HG03196 (cell line): ENCODE data around the gene KIAA0232.
"Not testable (repeated sequence)": the region's sequence is repeated elsewhere in the genome, so short reads cannot be mapped to it uniquely, and the experiment has no call there.

Experiments
- ATAC-seq: cut with Tn5 transposase; IDR thresholded peaks from one replicate; pipeline ENCODE4 v1.9.1; 2021; ENCODE audit not compliant: unreplicated experiment

The KIAA0232 gene

DNA sequence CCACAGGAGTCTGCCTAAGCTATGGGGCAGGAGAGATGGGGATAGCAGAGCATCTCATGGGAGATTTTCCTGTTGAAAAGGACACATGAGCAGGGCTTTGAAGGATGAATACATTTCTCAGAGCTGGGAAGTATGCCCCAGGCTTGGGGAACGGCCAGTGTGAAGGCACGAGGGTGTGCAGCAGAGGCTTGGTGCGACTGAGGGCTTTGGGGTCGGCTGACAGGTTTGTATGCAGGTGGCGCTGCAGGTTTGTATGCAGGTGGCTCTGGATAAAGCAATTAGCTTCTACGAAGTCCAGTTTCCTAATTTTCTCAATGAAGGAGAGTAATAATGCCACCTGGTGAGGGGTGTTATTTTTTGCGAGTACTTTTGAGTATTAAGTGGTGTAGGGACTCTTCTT lies 6.8 kb upstream of the KIAA0232 start:
- no peak for ATAC-seq

DNA sequence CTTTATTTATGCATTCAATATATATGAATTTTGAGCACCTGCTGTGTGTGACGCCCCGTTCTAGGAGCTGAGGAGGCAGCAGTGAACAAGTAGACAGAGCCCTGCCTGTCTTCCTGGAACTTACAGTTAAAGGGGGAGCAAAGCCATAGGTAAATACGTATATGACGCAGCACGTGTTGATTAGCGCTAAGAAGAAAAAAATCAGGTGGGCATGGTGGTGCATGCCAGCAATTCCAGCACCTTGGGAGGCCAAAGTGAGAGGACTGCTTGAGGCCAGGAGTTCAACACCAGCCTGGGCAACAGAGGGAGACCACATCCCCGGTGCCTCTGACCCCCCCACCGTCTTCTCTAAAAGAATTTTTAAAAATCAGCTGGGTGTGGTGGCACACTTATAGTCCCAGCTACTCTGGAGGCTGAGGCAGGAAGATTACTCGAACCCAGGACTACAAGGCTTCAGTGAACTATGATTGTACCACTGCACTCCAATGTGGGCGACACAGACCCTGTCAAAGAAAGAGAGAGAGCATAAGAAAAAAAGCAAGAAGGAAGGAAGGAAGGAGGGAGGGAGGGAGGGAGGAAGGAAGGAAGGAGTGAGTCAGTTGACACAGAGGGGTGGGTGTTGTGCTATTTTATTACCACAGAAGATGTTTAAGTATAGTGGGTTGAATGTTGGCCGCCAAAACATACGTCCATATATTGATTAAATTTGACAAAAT lies 5.4 kb upstream of the KIAA0232 start:
- ATAC-seq = no peak

DNA sequence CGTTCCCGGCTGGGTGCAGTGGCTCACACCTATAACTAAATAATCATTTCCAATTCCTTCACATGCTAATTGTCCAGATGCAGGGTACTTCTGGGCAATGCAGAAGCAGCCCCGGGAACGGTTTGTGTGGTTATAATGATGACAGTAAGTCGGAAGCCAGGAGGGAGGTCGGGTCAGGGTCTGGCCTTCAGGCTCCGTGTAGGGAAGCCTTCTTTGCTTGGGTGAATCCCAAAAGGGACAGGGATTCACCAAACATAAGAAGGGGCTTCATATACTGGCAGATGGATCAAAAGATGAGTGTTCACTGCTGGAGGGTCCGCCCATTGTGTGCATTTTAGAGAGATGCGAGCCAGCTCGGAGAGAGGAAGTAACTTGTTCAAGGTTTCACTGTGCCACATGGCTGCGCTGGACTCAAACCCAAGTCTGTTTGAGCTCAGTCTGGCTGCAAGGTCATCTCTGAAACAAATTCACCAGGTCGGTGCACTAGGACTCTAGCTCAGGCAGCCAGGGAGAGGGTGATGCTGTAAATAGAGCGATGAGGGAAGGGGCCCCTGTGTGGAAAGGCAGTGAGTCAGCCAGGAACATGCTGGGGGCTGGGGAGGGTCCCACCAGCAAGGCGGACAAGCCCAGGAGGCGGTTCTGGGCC lies 4.8 kb upstream of the KIAA0232 start:
- ATAC-seq = no peak

DNA sequence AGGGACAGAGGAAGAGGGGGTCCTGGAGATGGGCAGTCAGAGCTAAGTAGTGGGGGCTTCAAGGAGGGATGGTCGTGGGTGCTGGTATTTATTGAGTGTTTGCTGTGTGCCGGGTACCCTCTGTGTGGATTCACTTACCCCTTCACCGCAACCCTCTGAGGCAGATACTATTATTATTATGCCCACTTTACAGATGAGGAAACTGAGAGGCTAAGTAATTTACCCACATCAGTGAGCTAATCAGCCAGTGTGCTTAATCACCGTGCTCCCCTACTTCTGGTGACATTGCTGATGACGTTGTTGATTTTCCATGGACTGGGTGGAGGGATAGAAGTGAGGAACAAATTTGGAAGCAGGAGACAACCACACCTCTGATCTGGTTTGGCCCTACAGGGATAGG lies 4.1 kb upstream of the KIAA0232 start:
- ATAC-seq = no peak

DNA sequence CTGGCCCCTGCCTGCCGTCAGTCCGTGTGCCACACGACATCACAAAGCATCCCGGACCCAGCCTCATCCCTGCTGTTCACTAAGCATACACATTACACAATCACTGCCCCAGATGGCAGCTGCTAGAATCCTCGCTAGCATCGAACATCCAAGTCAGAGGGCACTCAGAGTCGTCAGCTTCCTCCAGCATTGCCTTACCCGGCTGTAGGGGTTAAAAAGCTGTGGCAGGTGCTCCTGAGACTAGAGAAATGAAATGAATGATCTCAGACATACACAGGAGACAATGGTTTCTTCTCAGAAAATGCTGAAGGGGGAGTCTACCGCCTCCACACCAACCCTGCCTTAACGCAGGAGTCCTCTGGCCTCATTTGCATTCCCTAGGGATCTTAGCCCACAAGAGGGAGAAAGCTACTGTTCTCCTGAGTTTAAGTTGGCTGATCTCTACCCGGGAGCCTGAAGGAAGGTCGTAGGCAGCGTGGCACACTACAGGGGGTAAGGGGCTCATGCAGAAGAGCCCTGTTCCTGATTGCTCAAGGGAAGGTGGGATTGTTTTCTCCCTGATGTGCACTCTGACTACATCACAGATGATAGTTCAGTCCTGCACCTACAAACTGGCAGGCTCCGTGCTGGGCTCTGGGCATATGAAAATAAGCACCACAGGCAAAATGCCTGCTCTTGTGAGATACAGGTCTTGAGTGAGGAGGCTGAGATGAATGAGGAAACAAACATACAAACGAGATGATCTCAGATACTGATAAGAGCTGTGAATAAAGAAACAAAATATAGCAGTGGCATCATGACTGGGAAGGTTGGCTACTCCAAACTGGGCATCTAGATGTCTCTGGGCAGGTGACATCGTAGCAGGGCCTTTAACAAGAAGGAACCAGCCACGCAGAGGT lies 2.6 kb upstream of the KIAA0232 start:
- no peak for ATAC-seq

DNA sequence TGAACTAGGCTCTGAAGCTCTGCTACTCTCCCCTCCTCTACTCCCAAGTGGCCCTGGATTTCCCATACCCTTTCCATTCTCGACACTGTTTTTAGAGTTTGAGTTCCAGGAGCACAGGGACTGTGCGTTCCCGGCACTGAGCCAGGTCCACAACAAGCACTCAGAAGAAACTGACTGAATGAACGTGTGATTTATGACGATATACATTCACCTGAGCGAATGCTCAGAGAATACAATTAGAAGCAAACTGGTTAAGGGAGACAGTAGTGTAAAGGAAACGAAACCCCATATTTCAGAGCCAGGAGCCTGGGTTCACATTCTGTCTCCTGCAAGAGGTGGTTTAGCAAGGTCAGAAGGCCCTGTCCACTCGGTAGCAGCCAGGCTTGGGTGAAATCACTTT lies 1.4 kb upstream of the KIAA0232 start:
- ATAC-seq = no peak

DNA sequence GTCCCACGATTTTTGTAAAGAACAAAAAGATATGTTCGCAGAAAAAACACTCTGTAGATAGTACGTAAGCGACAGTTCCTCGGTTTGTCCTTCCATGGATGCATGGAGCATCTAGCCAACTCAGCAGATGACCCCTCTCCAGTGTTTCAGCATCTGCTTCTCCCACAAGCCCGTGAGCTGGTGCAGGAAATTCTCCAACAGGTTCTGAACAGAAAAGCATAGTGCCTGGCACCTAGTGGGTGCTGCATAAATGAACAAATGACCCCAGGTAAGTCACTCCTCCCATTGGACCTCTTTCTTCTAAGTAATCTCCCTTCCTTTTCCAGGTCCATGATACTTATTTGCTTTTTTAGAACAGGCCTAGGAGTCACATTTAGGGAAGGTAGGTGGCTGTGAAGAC lies 966 bp upstream of the KIAA0232 start:
- ATAC-seq = no peak

DNA sequence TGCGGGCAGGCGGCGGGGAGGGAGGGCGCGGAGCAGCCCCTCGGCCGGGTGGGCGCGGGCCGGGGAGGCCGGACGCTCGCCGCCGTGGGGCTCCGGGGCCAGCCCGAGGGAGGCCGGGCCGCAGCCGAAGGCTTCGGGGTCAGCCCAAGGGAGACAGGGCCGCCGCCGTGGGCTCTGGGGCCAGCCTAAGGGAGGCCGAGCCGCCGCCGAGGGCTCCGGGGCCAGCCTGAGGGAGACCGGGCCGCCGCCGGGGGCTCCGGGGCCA lies 251 bp downstream of the KIAA0232 start:
- peak; percentile 22 for ATAC-seq

DNA sequence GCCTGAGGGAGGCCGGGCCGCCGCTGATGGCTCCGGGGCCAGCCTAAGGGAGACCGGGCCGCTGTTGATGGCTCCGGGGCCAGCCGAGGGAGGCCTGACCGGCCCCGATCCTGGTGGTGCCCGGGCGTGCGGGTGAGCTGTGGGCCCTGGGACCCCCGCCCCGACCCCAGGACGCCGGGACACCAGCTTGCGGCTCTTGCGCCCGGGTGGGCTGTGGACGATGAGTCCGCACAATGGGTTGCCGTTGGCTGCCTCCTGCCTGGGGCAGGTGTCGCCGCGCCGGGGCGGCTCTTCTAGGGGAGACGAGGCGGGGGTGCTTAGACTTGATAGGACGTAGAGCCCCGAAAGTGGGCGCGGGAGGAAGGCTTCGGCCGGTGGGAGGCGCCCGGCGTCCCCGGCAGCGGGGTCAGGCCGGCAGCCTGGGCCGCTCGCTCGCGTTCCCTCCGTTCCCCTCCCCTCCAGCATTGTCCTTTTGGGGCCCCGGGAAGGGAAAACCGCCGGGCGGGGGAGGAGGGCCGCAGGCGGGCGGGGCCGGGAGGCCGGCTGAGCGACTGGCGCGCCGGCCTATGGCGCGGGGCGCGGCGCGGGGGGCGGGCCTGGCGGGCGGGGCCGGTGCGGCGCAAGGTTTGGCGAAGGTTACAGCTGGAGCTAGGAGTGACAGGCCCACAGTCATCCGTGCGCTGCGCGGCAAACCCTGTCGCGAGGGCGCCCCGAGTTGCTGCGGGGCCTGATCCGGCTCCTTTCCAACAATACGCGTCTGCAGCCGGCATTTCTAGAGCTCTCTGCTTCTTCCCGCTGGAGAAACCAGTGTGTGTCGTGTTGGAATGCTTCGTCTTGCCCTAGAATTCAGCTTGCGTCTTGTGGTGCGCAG lies 819 bp downstream of the KIAA0232 start:
- peak; percentile 66 for ATAC-seq

DNA sequence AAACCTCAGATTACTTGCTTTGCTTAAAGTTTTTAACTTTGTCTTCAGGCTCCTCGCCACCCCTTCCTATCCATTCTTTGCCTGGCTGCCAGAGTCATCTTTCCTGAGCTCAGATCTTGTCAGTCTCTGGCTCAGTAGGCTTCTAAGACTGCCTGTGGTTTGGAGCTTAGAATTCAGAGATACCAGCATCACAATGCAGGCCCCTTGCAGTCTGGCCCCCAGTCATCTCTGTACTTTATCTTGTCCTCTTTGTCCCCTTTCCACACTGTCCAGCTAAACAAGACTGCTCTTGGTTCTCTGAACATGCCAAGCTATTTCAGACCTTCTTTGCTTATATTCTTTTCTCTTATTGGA lies 3.0 kb downstream of the KIAA0232 start:
- ATAC-seq = no peak

DNA sequence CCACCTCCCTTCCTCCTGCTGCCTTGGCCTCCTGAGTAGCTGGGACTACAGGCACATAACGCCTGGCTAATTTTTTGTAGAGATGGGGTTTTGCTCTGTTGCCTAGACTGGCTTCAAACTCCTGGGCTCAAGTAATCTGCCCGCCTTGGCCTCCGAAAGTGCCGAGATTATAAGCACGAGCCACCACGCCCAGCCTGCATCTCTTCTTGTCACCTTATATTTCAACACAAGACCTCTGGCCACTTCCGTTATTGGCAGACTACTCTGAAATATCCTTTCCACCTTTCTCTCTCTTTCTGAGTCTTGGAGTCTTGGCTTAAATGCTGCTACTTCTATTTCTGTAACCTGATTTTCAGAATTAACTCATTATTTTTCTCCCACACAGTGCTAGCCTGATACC lies 5.6 kb downstream of the KIAA0232 start:
- ATAC-seq = no peak

DNA sequence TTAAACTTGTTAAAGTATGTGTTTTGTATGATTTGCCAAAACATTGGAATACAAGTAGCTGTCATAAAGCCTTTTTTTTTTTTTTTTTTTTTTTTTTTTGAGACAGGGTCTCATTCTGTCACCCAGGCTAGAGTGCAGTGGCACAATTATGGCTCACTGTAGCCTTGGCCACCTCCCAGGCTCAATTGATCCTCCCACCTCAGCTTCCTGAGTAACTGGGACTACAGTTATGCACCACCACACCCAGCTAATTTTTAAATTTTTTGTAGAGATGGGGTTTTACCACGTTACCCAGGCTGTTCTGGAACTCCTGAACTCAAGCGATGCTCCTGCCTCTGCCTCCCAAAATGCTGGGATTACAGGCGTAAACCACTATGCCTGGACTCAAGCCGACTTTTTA lies 8.7 kb downstream of the KIAA0232 start:
- not testable (repeated sequence) for ATAC-seq

DNA sequence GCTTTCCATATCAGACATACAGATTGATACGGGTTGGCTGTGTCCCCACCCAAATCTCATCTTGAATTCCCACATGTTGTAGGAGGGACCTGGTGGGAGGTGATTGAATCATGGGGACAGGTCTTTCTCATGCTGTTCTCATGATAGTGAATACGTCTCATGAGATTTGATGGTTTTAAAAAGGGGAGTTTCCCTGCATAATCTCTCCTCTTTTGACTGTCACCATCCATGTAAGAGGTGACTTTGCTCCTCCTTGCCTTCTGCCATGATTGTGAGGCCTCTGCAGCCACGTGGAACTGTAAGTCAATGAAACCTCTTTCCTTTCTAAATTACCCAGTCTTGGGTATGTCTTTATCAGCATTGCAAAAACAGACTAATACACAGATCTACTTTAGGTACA lies 9.3 kb downstream of the KIAA0232 start:
- ATAC-seq = not testable (repeated sequence)

DNA sequence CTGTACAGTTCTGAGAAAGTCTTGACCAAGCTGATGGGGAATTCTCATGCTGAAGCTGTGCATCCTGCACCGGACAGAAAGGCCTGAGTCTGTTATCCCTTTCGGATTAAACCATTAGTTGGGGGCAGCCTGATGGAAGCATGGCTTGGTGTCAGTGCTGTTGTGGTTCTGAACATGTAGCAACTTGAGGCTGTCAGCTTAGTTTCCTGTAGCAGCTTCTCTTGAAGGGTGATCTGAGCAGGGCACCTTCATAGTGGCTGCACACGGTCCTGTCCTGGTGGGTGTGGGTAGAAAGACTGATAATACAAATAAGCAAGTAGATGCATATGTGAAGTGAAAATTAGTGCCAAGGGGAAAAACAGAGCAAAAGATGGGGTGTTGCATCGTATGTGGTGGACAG lies 11.7 kb downstream of the KIAA0232 start:
- ATAC-seq = no peak

DNA sequence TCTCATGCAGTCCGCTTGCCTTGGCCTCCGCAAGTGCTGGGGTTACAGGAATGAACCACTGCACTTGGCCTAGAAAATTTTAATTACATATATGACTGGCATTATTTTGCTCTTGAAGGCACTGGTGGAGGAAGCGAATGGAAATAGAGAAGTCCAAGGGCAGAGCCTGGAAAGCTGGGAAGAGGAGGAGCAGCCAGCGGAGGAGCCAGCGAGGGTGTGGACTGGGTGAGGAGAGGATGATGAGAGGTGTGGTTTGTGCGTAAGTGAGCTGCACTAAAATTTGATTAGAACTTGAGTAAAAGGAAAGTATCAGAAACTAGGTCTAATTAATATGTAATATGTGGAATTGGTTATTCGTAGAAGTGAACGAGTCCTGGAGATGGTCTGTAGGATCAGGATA lies 13.3 kb downstream of the KIAA0232 start:
- ATAC-seq = no peak

DNA sequence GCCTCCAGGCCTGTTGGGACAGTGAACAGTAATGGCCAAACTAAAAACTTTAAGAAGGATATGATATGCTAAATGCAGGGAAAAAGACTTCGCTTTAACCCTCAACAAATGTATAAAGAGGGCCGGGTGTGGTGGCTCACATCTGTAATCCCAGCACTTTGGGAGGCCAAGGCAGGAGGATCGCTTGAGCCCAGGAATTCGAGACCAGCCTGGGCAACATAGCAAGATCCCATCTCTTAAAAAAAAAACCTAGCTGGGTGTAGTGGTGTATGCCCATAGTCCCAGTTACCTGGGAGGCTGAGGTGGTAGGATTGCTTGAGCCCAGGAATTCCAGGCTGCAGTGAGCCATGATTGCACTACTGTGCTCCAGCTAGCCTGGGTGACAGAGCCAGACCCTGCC lies 14.8 kb downstream of the KIAA0232 start:
- not testable (repeated sequence) for ATAC-seq

DNA sequence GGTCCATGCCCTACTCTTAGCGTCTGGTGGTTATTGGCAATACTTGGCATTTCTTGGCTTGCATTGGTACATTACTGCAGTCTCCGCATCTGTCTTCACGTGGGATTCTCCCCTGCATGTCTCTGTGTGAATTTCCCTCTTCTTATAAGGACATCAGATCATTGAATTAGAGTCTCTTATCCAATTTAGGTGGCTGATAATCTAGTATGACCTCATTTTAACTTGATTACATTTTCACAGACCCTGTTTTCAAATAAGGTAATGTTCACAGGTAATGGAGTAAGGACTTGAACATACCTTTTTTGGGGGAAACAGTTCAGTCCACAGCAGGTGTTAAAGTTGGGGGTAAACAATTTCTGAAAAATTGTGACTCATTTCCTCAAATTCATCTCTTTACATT lies 16.6 kb downstream of the KIAA0232 start:
- ATAC-seq = no peak

DNA sequence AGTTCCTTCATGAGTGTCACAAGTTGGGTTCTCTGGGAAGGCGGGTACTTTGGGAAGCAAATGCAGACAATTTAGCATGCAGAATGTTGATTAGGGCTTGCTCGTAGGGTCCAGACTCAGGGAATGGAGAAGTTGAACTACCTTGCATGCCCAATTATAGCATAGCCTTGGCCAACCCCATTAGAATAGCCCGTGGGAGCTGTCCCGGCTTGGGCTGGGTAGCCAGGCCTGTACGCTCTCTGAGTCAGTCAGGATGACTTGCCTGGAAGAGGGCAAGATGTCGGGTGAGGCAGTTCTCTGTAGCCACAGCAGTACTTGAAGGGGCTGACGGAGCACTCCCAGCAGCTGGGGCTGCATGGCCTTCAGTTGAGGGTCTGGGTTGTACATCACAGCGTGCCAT lies 19.5 kb downstream of the KIAA0232 start:
- ATAC-seq = no peak

DNA sequence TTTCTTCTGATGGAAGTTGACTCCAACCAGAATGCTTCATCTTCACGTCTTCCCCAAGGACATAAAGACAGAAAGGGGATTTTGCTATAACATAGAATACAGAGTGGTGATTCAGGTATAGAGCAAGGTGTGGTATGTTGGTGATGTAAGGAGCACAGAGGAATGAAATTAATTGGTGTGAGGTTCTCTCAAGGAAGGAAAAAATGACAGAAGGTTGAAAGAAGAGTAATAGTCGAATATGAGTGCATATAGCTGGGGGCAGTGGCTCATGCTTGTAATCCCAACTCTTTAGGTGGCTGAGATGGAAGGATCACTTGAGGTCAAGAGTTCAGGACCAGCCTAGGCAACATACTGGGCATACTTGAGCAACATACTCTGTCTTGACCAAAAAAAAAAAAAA lies 20.1 kb downstream of the KIAA0232 start:
- no peak for ATAC-seq

DNA sequence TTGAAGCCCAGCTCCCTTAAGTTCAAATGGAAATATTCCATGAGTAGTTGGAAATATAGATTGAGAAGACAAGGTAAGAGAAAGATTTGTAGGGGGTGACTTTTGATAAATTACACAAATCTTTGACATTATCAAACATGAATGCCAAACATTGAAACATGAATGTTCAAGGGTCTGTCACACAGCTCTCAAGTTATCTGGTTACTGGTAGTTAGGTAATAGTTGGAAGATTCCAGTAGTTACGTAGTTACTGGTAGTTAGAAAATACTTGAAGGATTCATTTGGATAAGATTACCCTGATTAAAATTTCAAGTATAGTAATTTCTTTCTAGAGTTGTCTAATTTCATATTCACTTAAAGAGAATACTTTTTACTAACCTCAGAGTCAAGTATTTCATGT lies 20.7 kb downstream of the KIAA0232 start:
- no peak for ATAC-seq

DNA sequence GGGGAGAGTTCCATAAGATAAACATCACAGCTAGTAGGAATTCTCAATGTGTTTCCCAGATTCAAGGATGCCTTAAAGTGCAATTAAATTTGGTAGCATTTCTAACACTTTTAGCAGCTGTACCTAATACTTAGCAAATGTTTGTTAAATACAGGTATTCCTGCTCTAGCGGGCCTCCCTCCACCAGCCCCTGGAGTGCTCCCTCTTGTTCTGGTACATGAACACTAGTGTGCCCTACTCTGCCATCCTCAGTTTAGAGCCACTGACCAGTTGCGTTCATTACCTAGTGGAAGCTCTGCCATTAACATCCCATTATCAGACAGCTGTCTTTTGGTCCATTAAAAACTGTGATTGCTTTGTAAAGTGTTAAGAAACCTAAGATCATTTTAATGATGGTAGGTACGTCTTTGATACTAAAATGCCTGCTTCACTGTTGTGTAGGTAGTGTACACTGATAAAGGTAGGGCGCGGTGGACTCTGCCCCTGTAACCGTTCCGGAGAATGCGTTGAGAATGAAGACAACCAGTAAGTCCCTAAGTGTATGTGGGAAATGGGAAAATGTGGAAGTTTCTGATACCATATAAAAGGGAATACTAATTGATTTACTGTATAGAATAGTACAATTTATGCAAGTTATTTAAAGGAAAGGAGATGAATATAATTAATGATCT lies 21.7 kb downstream of the KIAA0232 start:
- no peak for ATAC-seq
